KG1 (cell line): Measurements from ENCODE around the gene DPP10.

Source experiments
- DNase-seq: peaks from one replicate; lab custom pipeline; 2025; lab: John Stamatoyannopoulos, UW

Gene DPP10

DNA sequence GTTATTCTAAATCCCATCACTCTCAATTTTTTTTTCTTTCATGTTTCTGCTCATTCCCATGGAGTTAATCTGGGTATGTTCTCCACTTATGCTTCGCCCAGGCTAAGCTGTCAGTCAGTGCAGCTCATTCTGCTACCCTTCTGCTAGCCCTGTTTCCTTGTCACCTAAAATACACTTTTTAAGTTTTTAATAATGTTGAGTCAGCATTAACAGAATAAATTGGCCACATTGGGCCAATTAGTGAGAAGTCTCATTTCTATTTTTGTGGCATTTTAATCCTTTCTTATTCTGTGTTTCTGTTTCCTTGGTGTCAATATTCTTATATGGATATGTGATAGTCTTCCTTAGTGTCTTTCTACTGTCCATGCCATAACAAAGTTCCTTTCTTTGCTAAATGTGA is 1126.2 kb downstream of the DPP10 start:
- no peak for DNase-seq

DNA sequence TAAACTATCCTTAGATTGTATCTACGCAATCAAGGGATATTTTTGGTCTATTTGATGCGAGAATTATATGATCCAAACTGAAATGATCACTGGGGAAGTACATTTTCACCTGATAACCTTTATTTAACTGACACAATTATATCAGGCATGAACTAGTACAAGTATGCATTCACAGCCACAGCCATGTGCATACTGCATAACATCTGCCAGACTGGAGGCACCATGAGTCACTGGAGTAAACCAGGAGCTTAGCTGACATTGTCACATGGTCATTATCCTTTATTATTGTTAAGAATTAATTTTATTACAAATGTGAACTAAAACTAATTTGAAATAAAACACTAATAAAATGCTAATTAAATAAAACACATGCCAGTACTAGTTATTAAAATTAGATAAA is 1127.1 kb downstream of the DPP10 start:
- DNase-seq, result no peak

DNA sequence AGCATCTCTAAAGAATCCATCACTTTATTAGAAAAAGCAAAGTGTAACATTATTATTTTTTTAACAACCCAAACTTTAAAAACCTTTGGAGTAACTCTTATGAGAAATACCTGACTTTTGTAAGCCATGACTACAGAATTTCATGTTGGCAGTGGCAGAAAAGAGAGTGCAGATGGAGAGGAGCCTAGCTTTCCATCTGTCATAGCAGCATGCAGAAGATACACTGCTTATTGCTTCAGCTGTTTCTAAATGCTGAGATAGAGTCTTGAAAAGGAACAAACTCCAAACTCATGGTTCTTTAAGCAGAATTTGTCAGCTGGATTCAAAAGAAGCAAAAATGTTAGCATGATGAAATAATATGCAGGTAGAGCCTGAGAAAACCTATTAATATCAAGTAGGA is 1130.3 kb downstream of the DPP10 start:
- no peak for DNase-seq

GRCh38 chr2:115573756-115574155 is 1131.3 kb downstream of the DPP10 start:
- no peak for DNase-seq

- DNase-seq, result no peak
Observed at GRCh38 chr2:115574667-115575066, 1132.2 kb downstream of the DPP10 start.

DNA sequence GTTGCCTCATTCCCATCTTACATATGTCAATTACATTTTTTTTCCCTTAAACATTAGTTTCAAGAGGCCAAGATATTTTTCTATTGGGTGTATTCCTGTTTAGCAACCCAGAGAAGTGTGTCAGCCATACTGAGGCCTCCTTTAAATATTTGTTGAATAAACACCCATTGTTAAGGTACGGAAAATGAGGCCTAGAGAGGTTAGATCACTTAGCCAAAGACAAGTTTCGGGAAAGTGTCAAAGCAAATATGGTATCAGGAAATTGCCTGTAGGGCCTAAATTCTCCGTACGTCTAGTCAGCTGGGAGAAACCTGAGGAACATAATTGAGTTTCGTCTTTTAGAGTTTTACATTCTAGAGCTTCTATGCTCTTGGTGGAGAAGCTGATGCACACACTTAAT is 1138.3 kb downstream of the DPP10 start:
- DNase-seq, result no peak

GRCh38 chr2:115584507-115584906 is 1142.1 kb downstream of the DPP10 start:
- no peak for DNase-seq

- DNase-seq, result no peak
Observed at GRCh38 chr2:115596659-115597375, 1154.4 kb downstream of the DPP10 start.

GRCh38 chr2:115603285-115603684 is 1160.8 kb downstream of the DPP10 start:
- DNase-seq, result no peak

DNA sequence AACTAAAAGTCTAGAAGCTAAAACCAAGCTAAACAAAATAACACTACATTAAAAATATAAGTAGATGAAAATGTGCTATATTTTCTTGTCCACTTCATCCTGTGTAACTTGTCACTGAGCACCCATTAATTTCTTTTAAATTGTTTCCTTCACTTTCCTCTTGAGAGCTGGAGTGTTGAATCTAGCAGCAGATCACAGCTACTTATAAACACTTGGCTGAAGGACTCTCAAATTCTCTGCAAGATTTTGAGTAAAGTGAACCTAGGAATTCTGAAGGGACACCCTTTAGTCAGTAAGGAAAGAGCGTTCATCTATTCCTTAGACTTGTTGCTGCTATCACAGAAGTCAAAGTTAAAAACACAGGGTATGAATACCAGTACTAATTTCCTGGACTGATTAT is 1163.9 kb downstream of the DPP10 start:
- no peak for DNase-seq

DNA sequence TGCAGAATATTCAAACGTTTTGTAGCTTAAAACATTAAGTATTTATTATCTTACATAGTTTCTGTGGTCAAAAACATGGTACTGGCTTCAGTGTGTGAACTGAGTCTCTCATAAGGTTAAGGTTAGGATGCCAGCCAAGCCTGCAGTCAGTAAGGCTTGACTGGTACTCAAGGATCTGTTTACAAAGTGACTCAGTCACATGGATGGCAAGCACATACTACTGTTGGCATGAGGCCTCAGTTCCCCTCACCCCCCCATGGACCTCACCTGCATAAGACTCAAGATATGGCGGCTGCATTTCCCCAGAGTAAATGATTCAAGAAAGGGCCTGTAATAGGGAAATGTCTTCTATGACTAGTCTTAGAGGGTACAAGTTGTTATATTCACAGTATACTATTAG is 1167.5 kb downstream of the DPP10 start:
- no peak for DNase-seq

GRCh38 chr2:115610888-115611287 is 1168.4 kb downstream of the DPP10 start:
- no peak for DNase-seq

- no peak for DNase-seq
Observed at GRCh38 chr2:115624332-115624731, 1181.9 kb downstream of the DPP10 start.

DNA sequence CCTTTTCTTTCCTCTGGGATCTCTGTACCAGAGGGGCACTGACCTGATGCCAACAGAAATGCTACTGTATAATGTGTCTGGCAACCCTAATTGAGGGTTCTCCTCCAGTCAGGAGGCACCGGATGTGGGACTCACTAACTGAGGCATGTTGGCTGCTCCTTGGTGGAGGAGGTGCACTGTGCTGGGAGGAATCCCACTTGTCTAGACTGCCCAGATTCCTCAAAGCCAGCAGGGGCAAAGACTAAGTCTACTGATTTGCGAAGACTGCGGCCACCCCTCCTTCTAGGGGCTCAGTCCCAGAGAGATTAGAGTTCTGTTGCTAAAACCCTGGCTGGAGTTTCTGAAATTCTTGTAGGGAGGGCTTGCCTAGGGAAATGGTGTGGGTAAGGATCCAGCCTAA is 1192.1 kb downstream of the DPP10 start:
- no peak for DNase-seq

DNA sequence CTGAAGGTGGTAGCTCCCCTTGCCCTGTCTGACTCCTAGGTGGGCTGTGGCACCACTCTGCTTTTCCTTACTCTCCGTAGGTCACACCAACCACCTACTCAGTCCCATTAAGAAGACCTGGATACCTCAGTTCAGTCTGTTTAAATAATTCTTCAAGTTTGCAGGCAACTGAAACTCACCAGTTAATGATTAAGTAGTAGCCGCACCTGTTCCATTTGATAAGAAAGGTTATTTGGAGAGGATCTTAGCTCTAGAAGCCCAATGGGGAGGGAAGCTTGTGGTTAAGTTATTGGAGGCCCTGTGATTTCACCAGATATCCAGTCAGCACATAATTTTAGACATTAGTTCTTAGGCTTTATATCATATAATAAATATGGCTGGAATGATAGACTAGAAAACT is 1193.0 kb downstream of the DPP10 start:
- DNase-seq, result no peak

DNA sequence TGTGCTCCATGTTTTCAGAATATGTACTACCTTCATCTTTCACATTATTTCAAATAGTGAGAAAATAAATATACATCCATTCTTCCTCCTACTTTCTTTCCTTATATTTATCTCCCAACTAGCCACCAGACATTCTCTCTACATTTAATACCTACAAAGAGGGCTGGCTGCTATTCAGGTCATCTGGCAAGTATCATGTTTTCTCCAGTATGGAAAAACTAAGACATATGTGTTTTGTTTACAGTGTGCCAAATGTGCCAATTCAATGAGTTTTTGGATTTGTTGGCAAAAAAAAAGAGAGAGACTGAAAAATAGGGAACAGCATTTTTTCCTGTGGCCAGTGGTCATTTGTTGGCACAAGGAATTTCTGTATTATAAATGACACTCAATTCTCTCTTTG is 1207.3 kb downstream of the DPP10 start:
- DNase-seq, result no peak

DNA sequence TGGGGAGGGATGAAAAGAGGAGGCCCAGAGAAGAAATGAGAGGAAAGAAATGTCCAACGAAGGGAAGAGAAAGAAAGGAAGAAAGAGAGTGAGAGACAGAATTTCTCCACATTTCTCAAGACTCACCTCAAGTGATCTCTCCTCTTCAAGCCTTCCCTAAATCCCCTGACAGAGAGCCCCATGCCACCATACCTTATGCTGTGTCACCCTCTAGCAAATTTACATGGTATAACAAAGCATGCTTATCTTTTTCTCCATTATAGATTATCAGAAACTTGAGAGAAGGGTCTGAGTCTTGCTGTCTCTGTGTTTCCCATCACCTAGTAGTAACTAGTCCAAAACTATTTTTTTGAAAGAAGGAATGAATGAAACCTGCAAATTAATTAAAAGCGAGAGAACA is 1208.4 kb downstream of the DPP10 start:
- no peak for DNase-seq

GRCh38 chr2:115652652-115653051 is 1210.2 kb downstream of the DPP10 start:
- no peak for DNase-seq

DNA sequence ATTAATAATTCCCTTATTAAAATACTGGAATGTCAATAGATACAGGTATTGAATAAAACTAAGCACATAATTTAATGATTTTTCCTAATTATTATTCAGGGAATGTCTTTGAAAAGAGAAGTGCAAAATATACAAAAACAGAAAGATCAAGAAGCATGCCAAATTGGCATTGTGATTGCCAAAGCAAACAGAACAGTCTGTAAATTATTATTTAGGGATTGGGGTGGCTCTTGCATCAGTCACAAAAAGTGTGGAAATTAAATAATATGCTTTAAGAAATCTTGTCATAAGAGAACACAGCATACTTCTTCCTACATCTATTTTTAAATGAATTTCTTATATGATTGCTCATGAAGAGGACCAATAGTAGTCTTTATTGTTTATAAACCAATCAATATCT is 1211.9 kb downstream of the DPP10 start:
- no peak for DNase-seq

DNA sequence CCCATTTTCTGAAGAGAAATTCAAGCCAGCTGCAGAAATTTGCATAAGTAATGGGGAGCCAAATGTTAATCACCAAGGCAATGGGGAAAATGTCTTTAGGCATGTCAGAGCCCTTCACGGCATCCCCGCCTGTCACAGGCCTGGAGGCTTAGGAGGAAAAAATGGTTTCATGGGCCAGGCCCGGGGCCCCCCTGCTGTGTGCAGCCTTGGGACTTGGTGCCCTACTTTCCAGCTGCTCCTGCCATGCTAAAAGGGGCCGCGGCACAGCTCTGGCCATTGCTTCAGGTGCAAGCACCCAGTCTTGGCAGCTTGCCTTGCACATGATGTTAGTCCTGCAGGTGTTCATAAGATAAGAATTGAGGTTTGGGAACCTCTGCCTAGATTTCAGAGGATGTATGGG is 1235.7 kb downstream of the DPP10 start:
- no peak for DNase-seq

DNA sequence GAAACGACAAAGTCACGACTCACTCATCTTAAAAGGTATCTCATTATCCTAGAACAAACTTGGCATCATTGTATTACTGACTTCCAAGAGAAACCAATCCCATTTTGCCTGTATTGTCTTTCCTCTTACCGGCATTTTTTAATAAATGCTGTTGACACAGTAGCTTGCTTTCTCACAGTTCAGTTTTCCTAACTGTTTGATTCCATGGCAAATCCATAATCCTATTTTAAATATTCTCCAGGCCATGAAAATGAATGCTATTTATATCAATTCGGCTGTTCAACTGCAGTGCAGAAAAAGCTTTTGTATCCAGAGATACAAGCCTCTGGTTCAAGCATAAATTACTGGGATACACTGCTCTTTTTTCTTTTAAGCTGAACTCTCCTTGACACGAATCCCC is 1241.9 kb downstream of the DPP10 start:
- DNase-seq, result no peak

DNA sequence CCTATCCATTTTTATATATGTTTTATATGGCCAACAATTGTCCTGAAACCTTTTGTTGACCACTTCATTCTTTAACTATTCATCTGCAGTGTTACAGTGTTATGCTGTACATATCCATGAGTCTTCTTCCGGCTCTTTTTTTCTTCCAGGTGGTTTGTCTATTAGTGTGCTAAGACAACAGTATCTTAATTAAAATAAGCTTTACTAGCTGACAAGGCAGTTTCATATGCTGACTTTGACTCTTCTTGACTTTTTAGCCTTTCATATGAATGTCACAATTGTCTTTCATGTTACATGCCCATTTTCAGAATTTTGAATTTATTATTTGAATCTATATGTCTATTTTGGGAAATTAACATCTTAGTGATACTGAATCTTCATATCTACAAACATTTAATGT is 1249.0 kb downstream of the DPP10 start:
- no peak for DNase-seq

DNA sequence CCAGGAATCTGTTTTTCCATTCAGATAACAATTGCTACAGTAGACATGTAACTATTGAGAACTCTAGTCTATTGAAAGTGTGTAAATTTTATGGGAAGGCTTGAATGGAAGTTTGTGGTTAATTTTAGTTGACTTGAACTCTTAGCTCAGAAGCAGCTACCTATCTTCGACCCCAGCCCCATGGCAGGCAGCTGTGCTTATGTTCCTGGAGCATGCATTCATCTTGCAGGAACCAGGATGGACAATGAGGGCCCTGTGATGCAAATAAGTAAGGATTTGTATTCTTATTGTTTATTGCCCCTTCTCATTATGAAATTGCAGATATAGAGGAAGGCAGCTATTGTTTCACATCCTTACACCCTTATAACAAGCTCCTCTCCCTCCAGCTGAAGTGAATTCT is 1252.2 kb downstream of the DPP10 start:
- no peak for DNase-seq

DNA sequence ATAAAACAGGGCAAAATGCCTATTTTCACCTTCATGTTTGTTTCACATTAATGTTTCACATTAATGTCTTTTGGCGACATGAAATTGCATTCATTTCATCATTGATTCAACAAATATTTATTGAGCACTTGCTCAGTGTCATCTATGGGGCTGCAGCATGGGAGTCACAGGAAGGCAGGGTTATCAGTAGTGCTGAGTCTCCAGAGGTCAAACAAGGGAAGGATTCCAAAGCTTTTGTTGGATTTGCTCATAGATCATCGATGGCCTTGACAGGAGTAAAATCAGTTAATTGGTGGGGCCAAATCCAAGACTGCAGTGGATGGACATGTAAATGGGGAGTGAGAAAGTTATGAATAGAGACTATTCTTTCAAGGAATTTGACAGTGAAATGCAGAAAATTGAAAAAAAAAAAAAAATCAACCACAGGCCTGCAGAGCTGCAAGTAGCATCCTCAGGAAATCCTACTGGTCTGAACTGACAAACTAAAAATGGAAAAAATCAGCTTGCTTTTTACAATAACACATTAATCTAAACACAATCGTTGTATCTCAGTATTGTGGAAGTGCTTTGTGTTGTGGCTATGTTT is 1290.8 kb downstream of the DPP10 start:
- DNase-seq, result no peak
